ENCODE measurements around the gene CCDC57.

GRCh38 chr17:82253179-82253544 is 40.5 kb upstream of the CCDC57 start:
- TF ChIP-seq EZH2 (optimal IDR thresholded peaks at IDR 0.05; ENCODE audit: low read depth, low read length) (no peak), CTCF (IDR thresholded peaks at IDR 0.05; ENCODE audit: low read length) (no peak), EZH2phosphoT487 (IDR thresholded peaks at IDR 0.05; ENCODE audit: low read length) (no peak)

Data from MM.1S (cell line).